Stromal cell of bone marrow (primary cell): ENCODE results near the gene MSANTD3.

ENCODE experiments used
- DNase-seq: peaks from one replicate; pipeline ENCODE4 v3.0.0-alpha.2; 2012; ENCODE audit warnings: low read depth

Gene MSANTD3

GRCh38 chr9:100465761-100466160 is 38.8 kb downstream of the MSANTD3 start:
- no peak for DNase-seq

- DNase-seq: no peak
Observed at GRCh38 chr9:100466171-100466828, 39.4 kb downstream of the MSANTD3 start.

GRCh38 chr9:100466829-100467221 is 39.9 kb downstream of the MSANTD3 start:
- no peak for DNase-seq

GRCh38 chr9:100468041-100468440 is 41.1 kb downstream of the MSANTD3 start:
- no peak for DNase-seq

- DNase-seq: no peak
Observed at GRCh38 chr9:100472268-100472667, 45.3 kb downstream of the MSANTD3 start.

- no peak for DNase-seq
Observed at GRCh38 chr9:100472788-100473275, 45.9 kb downstream of the MSANTD3 start, which contains the start of gene TMEFF1. TSS of gene TMEFF1 (plus strand) at chr9:100473149. CDS start at chr9:100473545, 396 bp downstream.

GRCh38 chr9:100473276-100474081 is 46.5 kb downstream of the MSANTD3 start:
- DNase-seq: no peak

- DNase-seq: no peak
Observed at GRCh38 chr9:100474082-100474923, 47.4 kb downstream of the MSANTD3 start.

GRCh38 chr9:100474924-100475276 is 48.0 kb downstream of the MSANTD3 start:
- DNase-seq: no peak

GRCh38 chr9:100477241-100477640 is 50.3 kb downstream of the MSANTD3 start:
- no peak for DNase-seq

- DNase-seq: no peak
Observed at GRCh38 chr9:100478192-100478591, 51.2 kb downstream of the MSANTD3 start.

GRCh38 chr9:100479820-100480219 is 52.9 kb downstream of the MSANTD3 start:
- no peak for DNase-seq

- DNase-seq: no peak
Observed at GRCh38 chr9:100485196-100485595, 58.3 kb downstream of the MSANTD3 start.

GRCh38 chr9:100486479-100487176 is 59.7 kb downstream of the MSANTD3 start:
- DNase-seq: no peak

- no peak for DNase-seq
Observed at GRCh38 chr9:100488177-100488576, 61.2 kb downstream of the MSANTD3 start.

- DNase-seq: no peak
Observed at GRCh38 chr9:100489836-100490235, 62.9 kb downstream of the MSANTD3 start.

- peak; percentile 31 for DNase-seq
Observed at GRCh38 chr9:100492952-100493351, 66.0 kb downstream of the MSANTD3 start.

GRCh38 chr9:100498592-100498991 is 71.6 kb downstream of the MSANTD3 start:
- DNase-seq: no peak

- DNase-seq: no peak
Observed at GRCh38 chr9:100499460-100499859, 72.5 kb downstream of the MSANTD3 start.

- DNase-seq: no peak
Observed at GRCh38 chr9:100499866-100500265, 72.9 kb downstream of the MSANTD3 start.
